Measurements from ENCODE around the gene VPS18.
A peak's percentile ranks its signal among the peaks of the same experiment; 100 is the strongest.
"Not testable (repeated sequence)": the region's sequence is repeated elsewhere in the genome, so short reads cannot be mapped to it uniquely, and the experiment has no call there.

Gene VPS18

GRCh38 chr15:40893733-40894680, at the start of gene VPS18:
TSS of gene VPS18 (plus strand) at chr15:40894450. CDS start at chr15:40894769, 319 bp downstream.
- DNase-seq, result peak; percentile 100

- DNase-seq, result no peak
These were observed 49.6 kb upstream of the VPS18 start for GRCh38 chr15:40844696-40845030.

- DNase-seq, result no peak
These were observed 49.2 kb upstream of the VPS18 start for GRCh38 chr15:40845036-40845435.

- no peak for DNase-seq
These were observed 48.6 kb upstream of the VPS18 start for GRCh38 chr15:40845511-40846284.

- DNase-seq, result no peak
These were observed 47.4 kb upstream of the VPS18 start for GRCh38 chr15:40846841-40847222.

- no peak for DNase-seq
These were observed 46.9 kb upstream of the VPS18 start for GRCh38 chr15:40847223-40847961.

- no peak for DNase-seq
These were observed 43.6 kb upstream of the VPS18 start for GRCh38 chr15:40850576-40851112.

GRCh38 chr15:40852529-40852928, 41.7 kb upstream of the VPS18 start:
- DNase-seq, result no peak

GRCh38 chr15:40853241-40853890, 40.9 kb upstream of the VPS18 start:
- DNase-seq, result no peak

GRCh38 chr15:40854161-40854560, 40.1 kb upstream of the VPS18 start:
- no peak for DNase-seq

- DNase-seq, result no peak
These were observed 38.5 kb upstream of the VPS18 start for GRCh38 chr15:40855706-40856234.

GRCh38 chr15:40856746-40857145, 37.5 kb upstream of the VPS18 start:
- DNase-seq, result no peak

- DNase-seq, result peak; percentile 88
These were observed 36.5 kb upstream of the VPS18 start for GRCh38 chr15:40857601-40858341.

- DNase-seq, result no peak
These were observed 35.5 kb upstream of the VPS18 start for GRCh38 chr15:40858706-40859105.

GRCh38 chr15:40859206-40859851, 34.9 kb upstream of the VPS18 start:
- DNase-seq, result peak; percentile 84

GRCh38 chr15:40861147-40861546, 33.1 kb upstream of the VPS18 start:
- DNase-seq, result not testable (repeated sequence)

- no peak for DNase-seq
These were observed 30.5 kb upstream of the VPS18 start for GRCh38 chr15:40863660-40864270.

- DNase-seq, result no peak
These were observed 27.1 kb upstream of the VPS18 start for GRCh38 chr15:40867199-40867598.

GRCh38 chr15:40869686-40870085, 24.6 kb upstream of the VPS18 start:
- DNase-seq, result no peak

- no peak for DNase-seq
These were observed 23.5 kb upstream of the VPS18 start for GRCh38 chr15:40870716-40871115.
